ENCODE data around the gene TNK1.

Gene TNK1

DNA sequence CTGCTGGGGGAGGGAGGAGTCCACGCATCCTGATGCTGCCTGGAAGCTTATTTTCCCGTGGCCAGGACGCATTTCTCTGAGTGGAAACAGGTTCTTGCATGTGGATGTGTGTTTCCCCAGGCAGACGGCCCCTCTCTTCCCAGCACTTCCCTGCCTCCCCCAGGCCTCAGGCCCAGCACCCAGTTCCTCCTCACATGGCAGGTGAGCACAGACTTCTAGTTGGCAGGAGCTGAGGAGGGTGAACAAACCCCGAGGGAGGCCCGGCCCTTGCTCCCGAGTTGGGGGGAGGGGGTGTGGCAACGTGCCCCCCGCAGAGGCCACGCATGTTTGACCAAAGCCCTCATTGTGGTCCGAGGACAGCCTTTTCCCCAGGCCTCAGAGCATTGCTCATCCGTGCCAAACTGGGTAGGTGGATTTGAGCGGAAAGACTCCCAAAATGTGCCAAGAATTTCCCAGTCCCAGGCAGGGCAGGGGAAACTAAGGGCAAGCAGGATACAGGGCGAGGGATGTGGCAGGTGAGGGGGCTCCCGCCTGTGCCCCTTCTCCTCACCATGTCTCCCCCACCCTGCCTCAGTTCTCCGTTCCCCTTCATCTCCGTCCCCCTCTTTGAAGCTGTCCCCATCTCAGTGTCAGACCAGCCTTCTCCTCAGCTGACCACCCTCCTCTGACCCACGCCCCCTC lies 37.7 kb downstream of the TNK1 start:
- H3K4me3 ChIP-seq (ENCODE audit: low read depth, low read length), result no peak overlapping the region
- TF ChIP-seq, protein P1, sequence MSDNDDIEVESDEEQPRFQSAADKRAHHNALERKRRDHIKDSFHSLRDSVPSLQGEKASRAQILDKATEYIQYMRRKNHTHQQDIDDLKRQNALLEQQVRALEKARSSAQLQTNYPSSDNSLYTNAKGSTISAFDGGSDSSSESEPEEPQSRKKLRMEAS (IDR thresholded peaks at IDR 0.05; ENCODE audit: low read depth, low read length), result no peak
- TF ChIP-seq MYC (IDR thresholded peaks at IDR 0.05; ENCODE audit: low read depth, low read length), result no peak
- TF ChIP-seq POLR2A (IDR thresholded peaks at IDR 0.05; ENCODE audit: extremely low read depth, insufficient read length), result no peak
- TF ChIP-seq, protein P2, sequence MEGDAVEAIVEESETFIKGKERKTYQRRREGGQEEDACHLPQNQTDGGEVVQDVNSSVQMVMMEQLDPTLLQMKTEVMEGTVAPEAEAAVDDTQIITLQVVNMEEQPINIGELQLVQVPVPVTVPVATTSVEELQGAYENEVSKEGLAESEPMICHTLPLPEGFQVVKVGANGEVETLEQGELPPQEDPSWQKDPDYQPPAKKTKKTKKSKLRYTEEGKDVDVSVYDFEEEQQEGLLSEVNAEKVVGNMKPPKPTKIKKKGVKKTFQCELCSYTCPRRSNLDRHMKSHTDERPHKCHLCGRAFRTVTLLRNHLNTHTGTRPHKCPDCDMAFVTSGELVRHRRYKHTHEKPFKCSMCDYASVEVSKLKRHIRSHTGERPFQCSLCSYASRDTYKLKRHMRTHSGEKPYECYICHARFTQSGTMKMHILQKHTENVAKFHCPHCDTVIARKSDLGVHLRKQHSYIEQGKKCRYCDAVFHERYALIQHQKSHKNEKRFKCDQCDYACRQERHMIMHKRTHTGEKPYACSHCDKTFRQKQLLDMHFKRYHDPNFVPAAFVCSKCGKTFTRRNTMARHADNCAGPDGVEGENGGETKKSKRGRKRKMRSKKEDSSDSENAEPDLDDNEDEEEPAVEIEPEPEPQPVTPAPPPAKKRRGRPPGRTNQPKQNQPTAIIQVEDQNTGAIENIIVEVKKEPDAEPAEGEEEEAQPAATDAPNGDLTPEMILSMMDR (IDR thresholded peaks at IDR 0.05; ENCODE audit: low read depth, low read length), result no peak
- DNase-seq (ENCODE audit: low read depth), result no peak

- TF ChIP-seq POLR2A (IDR thresholded peaks at IDR 0.05; ENCODE audit: extremely low read depth, insufficient read length), result no peak
- no peak for TF ChIP-seq MYC (IDR thresholded peaks at IDR 0.05; ENCODE audit: low read depth, low read length)
- TF ChIP-seq, protein P1 (IDR thresholded peaks at IDR 0.05; ENCODE audit: low read depth, low read length), result no peak
- TF ChIP-seq, protein P2 (IDR thresholded peaks at IDR 0.05; ENCODE audit: low read depth, low read length), result no peak
- DNase-seq (ENCODE audit: low read depth), result no peak
- H3K4me3 ChIP-seq (ENCODE audit: low read depth, low read length), result no peak within 1 kb of the TSS
These were observed 39.1 kb downstream of the TNK1 start, which contains the start of gene SPEM1 for GRCh38 chr17:7419819-7420610. SPEM1 (plus strand) TSS chr17:7420324; CDS start chr17:7420385, 61 bp downstream.

DNA sequence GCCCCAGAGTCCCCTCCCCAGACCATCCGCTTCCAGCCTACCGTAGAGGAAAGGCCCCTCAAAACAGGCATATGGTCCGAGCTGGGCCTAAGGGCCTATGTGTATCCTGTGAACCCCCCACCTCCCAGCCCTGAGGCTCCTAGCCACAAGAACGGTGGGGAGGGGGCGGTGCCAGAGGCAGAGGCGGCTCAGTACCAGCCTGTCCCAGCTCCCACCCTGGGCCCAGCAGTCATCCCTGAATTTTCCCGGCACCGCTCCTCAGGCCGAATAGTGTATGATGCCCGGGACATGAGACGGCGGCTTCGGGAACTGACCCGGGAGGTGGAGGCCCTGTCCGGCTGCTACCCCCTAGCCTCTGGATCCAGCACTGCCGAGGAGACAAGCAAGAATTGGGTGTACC lies 40.3 kb downstream of the TNK1 start:
- H3K4me3 ChIP-seq (ENCODE audit: low read depth, low read length), result no peak overlapping the region
- no peak for TF ChIP-seq MYC (IDR thresholded peaks at IDR 0.05; ENCODE audit: low read depth, low read length)
- TF ChIP-seq, protein P2 (IDR thresholded peaks at IDR 0.05; ENCODE audit: low read depth, low read length), result no peak
- TF ChIP-seq, protein P1 (IDR thresholded peaks at IDR 0.05; ENCODE audit: low read depth, low read length), result no peak
- no peak for TF ChIP-seq POLR2A (IDR thresholded peaks at IDR 0.05; ENCODE audit: extremely low read depth, insufficient read length)
- no peak for DNase-seq (ENCODE audit: low read depth)

- no peak for DNase-seq (ENCODE audit: low read depth)
- no peak for TF ChIP-seq POLR2A (IDR thresholded peaks at IDR 0.05; ENCODE audit: extremely low read depth, insufficient read length)
- H3K4me3 ChIP-seq (ENCODE audit: low read depth, low read length), result no peak overlapping the region
These were observed 42.8 kb downstream of the TNK1 start for GRCh38 chr17:7423679-7424078.

GRCh38 chr17:7425316-7425715 lies 44.4 kb downstream of the TNK1 start, which contains the start of gene SPEM2:
SPEM2 (plus strand) TSS chr17:7425616; CDS start chr17:7425689, 73 bp downstream.
- TF ChIP-seq POLR2A (IDR thresholded peaks at IDR 0.05; ENCODE audit: extremely low read depth, insufficient read length) (no peak), MYC (IDR thresholded peaks at IDR 0.05; ENCODE audit: low read depth, low read length) (no peak)
- TF ChIP-seq, protein P2 (IDR thresholded peaks at IDR 0.05; ENCODE audit: low read depth, low read length), result no peak
- TF ChIP-seq, protein P1 (IDR thresholded peaks at IDR 0.05; ENCODE audit: low read depth, low read length), result no peak
- DNase-seq (ENCODE audit: low read depth), result no peak
- H3K4me3 ChIP-seq (ENCODE audit: low read depth, low read length), result no peak within 1 kb of the TSS

- TF ChIP-seq, protein P2 (IDR thresholded peaks at IDR 0.05; ENCODE audit: low read depth, low read length), result no peak
- TF ChIP-seq MYC (IDR thresholded peaks at IDR 0.05; ENCODE audit: low read depth, low read length), result no peak
- no peak overlapping the region for H3K4me3 ChIP-seq (ENCODE audit: low read depth, low read length)
- no peak for DNase-seq (ENCODE audit: low read depth)
These were observed 44.9 kb downstream of the TNK1 start for GRCh38 chr17:7425756-7426155.

Data from NB4 (cell line).